ENCODE data around the gene COMMD6.

Gene COMMD6

GRCh38 chr13:75521956-75522355 is 15.7 kb downstream of the COMMD6 start:
- no peak for DNase-seq (ENCODE audit: low read depth in 2 of 2)

GRCh38 chr13:75518439-75519088 is 19.1 kb downstream of the COMMD6 start:
- no peak for DNase-seq (ENCODE audit: low read depth in 2 of 2)

- DNase-seq (ENCODE audit: low read depth in 2 of 2): no peak
Observed at GRCh38 chr13:75514080-75514995, 23.3 kb downstream of the COMMD6 start.

- no peak for DNase-seq (ENCODE audit: low read depth in 2 of 2)
Observed at GRCh38 chr13:75513271-75513670, 24.4 kb downstream of the COMMD6 start.

- DNase-seq (ENCODE audit: low read depth in 2 of 2): no peak
Observed at GRCh38 chr13:75512253-75512652, 25.4 kb downstream of the COMMD6 start.

- DNase-seq (ENCODE audit: low read depth in 2 of 2): no peak
Observed at GRCh38 chr13:75511051-75511625, 26.5 kb downstream of the COMMD6 start.

DNA sequence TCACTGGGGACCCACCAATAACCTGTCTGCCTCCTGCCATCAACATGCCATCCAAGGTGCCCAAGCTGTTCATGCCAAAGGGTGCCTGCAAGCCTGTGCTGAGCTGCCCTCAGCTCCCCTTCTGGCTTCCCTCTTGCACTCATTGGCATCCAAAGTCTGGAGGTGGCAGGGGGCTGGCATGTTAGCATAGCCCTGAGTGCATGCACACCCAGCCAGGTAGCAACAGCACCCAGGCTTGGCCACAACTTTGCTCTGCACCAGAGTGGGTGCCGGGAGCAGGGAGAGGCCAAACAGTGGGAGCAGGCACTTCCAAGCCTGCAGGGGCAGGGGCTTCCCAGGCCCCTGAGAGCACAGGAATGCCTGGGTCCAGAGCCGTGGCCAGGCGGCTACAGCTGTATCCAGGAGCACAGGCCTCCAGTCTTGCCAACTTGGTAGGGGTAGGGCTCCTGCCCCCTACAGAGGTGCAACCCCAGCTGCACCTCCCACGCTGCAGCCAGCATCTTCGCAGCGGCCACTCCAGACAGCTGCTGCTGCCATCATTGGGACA is 29.6 kb downstream of the COMMD6 start:
- DNase-seq (ENCODE audit: low read depth in 2 of 2): no peak

- no peak for DNase-seq (ENCODE audit: low read depth in 2 of 2)
Observed at GRCh38 chr13:75507027-75508001, 30.3 kb downstream of the COMMD6 start.

DNA sequence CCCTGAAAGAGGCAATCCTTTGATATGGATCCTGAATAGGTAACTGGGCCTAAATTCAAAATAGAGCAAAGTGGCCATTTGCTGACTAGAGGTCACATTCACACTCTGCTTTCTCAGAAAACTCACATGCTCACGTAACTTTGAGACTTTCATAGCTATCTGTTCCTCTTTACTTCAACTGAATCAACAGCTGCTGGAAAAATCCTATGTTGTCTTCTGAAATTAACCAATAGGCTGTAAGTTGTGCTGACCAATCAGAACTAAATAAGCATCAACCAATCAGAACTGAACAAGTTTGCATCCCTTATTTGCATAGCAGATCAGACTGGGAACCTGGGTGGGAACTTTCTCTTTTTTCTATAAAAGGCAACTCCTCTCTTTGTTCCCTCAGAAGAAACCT is 31.6 kb downstream of the COMMD6 start:
- no peak for DNase-seq (ENCODE audit: low read depth in 2 of 2)

DNA sequence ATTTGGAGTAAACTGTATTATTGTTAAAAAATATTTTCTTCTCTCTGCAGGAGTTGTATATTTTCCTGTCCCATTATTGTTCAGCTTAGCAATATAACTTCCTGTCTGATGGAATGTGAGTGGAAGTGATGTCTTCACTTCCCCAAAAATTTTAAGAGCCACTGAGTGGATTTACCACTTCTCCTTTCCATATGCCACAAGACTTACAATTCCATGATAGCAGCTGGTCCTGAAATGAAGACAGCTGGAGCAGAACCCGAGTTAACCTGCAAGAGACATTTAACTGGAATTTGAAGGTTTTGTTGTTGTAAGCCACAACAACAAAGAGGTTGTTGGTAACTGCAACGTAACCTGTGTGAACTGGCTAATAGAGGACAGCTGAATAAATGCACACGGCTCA is 32.3 kb downstream of the COMMD6 start:
- DNase-seq (ENCODE audit: low read depth in 2 of 2): no peak

DNA sequence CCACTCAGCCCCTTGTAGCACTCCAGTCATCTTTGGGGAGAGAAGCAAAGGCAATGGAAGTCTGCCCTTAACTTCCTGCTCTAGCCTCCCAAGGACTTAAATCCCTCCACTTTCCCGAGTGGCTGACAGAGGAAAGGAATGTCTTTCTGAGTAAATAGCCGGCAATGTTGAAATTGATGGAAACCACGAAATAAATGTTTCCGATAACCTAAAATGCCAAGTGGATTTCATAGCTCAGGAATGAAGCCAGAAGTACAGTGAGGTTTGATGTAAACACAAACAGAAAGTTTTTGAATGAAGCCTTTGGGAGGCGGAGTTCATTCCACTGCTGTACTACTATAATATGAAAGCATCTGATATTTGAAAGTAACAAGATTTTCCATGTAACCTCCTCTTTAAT is 41.7 kb downstream of the COMMD6 start:
- no peak for DNase-seq (ENCODE audit: low read depth in 2 of 2)

DNA sequence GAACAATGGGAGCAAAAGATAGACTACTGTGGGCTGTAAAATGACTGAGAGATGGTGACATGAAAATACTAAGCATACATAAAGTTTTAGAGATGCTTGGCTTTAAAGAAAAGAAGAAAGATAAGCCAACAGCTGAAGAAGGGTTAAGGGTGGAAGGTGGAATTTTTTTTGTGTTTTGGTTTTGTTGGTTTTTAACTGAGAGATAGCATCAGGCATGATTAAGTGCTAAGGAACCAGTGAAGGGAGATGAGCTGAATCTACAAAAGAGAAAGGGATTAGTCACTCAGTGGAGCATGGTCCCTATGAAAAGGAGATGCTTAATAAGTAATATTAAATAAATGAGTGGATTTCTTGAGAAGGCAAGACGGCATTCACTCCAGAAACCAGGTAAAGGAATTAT is 43.1 kb downstream of the COMMD6 start:
- DNase-seq (ENCODE audit: low read depth in 2 of 2): no peak

- DNase-seq (ENCODE audit: low read depth in 2 of 2): no peak
Observed at GRCh38 chr13:75493156-75493555, 44.5 kb downstream of the COMMD6 start.

- no peak for DNase-seq (ENCODE audit: low read depth in 2 of 2)
Observed at GRCh38 chr13:75492389-75492788, 45.3 kb downstream of the COMMD6 start.

DNA sequence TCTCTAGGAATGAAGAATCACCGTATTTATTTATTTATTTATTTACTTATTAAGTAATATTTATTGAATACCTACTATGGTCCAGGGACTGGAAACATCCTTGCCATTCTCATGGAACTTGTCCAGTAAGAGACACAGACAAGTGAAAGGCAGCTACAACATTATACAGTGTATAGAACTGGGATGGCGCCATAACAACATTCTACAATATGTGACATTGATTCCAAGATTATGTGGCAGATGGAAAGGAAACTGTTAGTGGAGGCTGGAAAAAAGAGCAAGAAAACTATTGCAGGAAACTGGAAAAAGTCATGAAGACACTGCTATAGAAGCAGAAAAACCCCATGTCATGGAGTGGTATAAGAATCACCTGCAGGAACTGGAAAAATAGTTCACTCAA is 46.3 kb downstream of the COMMD6 start:
- DNase-seq (ENCODE audit: low read depth in 2 of 2): no peak

GRCh38 chr13:75489502-75490263 is 48.0 kb downstream of the COMMD6 start:
- DNase-seq (ENCODE audit: low read depth in 2 of 2): no peak

- no peak for DNase-seq (ENCODE audit: low read depth in 2 of 2)
Observed at GRCh38 chr13:75486146-75487062, 51.2 kb downstream of the COMMD6 start.

DNA sequence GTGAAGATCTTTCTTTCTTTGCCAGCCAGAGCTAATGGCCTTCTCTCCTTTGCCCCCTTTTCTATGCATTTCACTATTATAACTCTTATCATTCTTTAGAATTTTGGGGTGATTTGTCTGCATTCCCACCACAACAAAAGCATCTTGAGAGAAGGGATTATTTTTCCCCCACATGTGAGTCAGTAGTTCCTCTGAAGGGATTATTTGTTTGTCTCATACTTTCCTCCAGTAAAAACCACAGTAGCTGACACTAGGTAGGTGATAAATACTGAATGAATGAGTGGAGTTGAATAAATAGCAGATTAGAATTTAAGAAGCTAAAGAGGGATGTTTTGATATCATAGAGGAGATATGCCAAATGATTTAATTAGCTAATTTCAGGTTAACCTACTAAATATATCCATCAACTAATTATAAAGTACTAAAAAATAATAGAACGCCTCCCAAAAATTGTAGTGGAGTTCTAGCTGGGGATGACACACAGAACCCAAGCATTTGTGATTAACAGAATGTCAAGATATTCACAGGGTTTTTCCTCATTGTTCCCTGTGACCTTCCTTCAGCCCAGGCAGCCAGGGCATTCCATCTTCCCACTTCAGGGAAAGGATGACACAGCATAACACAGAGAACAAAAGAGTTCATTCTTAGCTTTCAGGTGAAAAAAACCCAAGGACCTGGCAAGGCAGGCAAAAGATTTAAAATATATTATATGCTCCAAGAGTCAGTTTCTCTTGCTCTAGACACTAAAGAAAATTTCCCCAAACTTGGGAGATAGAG is 52.2 kb downstream of the COMMD6 start:
- no peak for DNase-seq (ENCODE audit: low read depth in 2 of 2)

DNA sequence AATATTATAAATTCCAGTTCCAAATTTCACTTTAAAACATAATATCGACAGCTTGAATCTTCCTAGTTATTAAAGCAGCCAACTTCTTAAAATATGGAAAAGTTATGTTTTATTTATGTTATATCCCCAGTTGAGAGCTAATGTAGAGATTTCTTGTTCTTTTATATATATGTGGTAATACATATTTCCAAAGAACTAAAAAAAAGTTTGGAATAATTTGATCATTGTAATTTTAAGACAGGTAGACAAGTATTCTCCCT is 54.9 kb downstream of the COMMD6 start:
- DNase-seq (ENCODE audit: low read depth in 2 of 2): no peak

Data from activated CD8-positive, alpha-beta memory T cell treated with anti-CD3 and anti-CD28 coated beads for 4 hours (primary cell).